Stimulated activated CD8-positive, alpha-beta memory T cell treated with anti-CD3 and anti-CD28 coated beads, Interleukin-15, amount 100 ng/mL, for 24 hours (primary cell): Measurements from ENCODE around the gene ANKRD33B.
"Not testable (repeated sequence)": the region's sequence is repeated elsewhere in the genome, so short reads cannot be mapped to it uniquely, and the experiment has no call there.

Experiments
- DNase-seq: peaks from one replicate; pipeline ENCODE4 v3.0.0-alpha.2; 2020; ENCODE audit warnings: low read depth

ANKRD33B gene

DNA sequence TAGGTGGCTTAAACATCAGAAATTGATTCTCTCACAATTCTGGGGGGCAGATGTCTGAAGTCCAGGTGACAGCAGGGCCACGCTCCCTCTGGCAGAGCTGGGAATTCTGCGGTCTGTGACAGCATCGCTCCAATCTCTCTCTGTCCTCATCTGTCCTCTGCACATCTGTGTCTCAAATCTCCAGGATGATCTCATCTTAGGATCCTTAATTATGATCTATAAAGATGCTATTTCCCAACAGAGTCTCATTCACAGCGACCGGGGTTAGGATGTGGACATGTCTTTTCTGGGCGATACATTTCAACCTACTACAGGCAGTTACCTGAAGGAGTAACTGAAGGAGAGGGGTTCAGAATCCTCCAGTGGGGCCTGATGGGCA is 31.4 kb downstream of the ANKRD33B start:
- DNase-seq = no peak

DNA sequence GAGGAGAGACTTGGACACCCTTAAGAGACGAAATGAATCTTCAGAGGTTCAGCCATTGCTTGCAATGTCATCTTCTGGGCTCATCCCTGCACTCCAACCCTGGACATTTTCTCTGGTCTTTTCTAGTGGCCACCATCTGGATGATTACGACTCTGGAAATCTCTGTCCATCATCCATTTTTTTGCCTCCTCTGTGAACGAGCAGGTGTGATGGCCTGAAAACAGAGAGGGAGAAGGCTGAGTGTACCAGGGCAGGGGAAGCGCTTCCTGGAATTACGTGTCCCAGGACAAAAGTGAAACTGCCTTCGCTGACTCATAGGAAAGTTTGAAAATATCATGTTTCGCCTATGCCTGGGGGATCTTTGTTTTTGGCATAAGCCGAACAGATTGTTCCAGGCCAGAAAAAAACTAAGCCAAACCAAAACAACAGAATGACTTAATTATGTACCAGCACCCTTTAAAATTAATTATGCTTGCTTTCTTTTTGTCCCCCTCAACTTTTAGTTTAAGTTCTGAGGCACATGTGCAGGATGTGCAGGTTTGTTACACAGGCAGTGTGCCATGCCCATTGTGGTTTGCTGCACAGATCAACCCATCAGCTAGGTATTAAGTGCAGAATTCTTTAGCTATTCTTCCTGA is 31.9 kb downstream of the ANKRD33B start:
- no peak for DNase-seq

DNA sequence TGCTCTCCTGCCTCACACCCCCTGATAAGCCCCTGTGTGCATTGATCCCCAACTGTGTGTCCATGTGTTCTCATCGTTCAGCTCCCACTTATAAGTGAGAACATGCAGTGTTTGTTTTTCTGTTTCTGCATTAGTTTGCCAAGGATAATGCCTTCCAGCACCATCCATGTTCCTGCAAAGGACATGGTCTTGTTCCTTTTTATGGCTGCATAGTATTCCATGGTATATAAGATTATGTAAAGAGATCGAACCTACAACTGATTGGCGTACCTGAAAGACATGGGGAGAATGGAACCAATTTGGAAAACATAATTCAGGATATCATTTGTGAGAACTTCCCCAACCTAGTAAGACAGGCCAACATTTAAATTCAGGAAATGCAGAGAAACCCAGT is 32.4 kb downstream of the ANKRD33B start:
- no peak for DNase-seq

DNA sequence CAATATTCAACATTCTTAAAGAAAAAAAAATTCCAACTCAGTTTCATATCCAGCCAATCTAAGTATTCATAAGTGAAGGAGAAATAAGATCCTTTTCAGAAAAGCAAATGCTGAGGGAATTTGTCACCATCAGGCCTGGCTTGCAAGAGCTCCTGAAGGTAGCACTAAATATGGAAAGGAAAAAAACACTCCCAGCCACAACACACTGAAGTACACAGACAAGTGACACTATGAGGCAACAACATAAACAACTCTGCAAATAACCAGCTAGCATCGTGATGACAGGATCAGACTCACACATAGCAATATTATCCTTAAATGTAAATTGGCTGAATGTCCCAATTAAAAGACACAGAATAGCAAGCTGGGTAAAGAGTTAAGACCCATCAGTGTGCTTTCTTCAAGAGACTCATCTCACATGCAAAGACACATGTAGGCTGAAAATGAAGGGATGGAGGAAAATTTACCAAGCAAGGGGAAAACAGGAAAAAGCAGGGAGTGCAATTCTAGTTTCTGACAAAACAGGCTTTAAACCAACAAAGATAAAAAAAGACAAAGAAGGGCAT is 33.1 kb downstream of the ANKRD33B start:
- DNase-seq = no peak

GRCh38 chr5:10599113-10599512 is 35.2 kb downstream of the ANKRD33B start:
- DNase-seq = no peak

- DNase-seq = no peak
These were observed 36.0 kb downstream of the ANKRD33B start for GRCh38 chr5:10599862-10600284.

DNA sequence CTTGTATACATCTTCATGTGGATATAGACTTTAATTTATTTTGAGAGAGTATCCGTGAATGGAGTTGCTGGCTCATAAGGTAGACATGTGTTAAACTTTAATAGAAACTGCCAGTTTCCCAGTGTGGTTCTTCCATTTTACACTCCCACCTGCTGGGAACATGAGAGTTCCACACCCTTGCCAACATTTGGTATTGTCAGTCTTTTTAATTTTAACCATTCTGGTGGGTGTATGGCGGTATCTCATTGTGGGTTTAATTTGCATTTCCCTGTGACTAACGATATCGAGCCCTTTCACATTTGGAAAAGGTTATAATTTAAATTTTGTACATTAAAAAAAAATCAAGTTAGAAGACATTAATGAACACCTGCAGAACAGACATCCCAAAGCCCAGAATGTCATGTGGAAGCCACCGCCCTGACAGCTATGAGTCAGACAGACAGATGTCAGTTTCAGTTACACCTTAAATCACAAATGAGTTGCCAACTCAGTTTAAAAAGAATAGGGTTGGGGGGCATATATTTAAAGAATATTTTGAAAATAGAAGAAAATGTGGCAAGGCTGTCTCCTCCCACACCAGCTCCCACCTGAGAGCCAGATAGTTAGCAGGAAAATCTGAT is 36.9 kb downstream of the ANKRD33B start:
- DNase-seq = no peak

- no peak for DNase-seq
These were observed 37.6 kb downstream of the ANKRD33B start for GRCh38 chr5:10601246-10602030.

- DNase-seq = no peak
These were observed 38.3 kb downstream of the ANKRD33B start for GRCh38 chr5:10602031-10602806.

DNA sequence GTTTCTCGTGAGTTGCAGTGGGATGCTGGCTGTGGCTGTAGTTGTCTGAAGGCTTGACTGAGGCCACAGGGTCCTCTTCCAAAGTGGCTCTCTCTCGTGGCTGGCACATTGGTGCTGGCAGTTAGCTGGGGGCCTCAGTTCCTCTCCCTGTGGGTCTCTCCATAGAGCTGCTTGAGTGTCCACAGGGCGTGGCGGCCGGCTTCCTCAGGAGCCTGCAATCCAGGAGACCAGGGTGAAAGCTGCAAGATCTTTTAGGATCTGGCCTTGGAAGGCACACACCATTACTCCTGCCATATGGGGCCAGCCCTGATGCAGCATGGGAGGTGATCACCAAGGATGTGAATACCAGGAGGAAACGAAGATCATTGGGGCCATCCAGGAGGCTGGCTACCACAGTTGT is 41.1 kb downstream of the ANKRD33B start:
- no peak for DNase-seq

GRCh38 chr5:10606632-10607022 is 42.8 kb downstream of the ANKRD33B start:
- DNase-seq = not testable (repeated sequence)

DNA sequence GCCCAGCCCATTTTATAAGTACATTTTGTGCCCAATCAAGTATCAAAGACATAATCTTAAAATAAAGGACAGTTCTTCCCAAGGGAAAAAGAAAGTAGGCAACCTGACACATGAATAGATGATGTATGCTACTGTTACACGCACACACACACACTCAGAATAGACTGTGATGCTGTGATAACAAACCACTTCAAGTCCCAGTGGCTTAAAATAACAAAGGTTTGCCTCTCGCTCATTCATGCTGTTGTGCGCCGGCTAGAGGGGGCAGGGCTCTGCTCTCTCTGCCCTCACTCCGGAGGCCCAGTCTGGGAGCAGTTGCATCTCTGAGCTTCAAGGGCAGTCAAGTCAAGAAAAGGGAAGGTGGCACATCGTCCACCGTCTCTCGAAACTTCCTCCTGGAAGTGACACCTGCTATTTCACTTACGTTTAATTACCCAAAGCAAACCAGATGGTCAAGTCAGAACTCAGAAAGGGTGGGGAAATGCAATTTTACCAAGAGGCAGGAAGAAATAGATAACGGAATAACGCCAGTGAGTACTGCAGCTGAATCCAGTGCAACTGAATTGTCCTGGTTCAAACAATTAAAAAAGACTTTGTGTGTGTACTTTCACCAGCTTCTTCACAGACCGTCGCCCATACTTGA is 43.3 kb downstream of the ANKRD33B start:
- no peak for DNase-seq

- no peak for DNase-seq
These were observed 43.8 kb downstream of the ANKRD33B start for GRCh38 chr5:10607666-10608073.

- DNase-seq = not testable (repeated sequence)
These were observed 44.2 kb downstream of the ANKRD33B start for GRCh38 chr5:10608081-10608480.

- no peak for DNase-seq
These were observed 46.2 kb downstream of the ANKRD33B start for GRCh38 chr5:10610058-10610457.

DNA sequence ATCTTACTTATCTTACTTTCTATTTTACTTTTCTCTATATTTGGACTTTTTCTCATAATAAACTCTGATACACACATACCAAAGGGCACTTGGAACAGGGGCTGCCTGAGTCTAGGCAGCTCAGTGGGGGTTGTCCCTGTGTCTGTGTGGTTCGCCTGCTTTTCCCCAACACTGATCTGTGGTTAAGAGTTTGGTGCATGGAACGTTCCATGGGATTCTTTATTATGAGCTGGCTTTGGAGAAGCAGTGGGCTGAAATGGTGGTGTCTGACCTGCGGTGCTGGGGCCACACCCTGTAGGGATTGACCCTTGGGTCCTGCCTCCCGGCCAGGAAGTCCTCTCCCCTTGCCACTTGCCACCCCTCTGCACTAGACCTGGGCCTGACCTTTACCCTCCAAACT is 47.4 kb downstream of the ANKRD33B start:
- no peak for DNase-seq

DNA sequence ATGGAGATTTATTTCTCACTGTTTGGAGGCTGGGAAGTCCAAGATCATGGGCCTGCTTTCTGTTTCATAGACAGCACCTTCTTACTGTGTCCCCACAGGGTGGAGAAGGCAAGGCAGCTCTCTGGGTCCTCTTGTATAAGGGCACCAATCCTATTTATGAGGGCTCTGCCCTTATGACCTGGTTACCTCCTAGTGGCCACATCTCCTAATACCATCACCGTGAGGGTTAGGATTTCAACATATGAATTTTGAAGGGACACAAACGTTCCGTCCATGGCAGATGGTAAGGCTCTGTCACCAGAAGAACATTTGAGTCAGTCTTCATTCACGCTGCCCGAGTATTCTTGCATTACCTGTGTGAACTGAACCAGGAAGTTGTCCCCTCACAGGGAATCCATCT is 48.4 kb downstream of the ANKRD33B start:
- DNase-seq = no peak

- no peak for DNase-seq
These were observed 51.8 kb downstream of the ANKRD33B start for GRCh38 chr5:10615693-10616092.

DNA sequence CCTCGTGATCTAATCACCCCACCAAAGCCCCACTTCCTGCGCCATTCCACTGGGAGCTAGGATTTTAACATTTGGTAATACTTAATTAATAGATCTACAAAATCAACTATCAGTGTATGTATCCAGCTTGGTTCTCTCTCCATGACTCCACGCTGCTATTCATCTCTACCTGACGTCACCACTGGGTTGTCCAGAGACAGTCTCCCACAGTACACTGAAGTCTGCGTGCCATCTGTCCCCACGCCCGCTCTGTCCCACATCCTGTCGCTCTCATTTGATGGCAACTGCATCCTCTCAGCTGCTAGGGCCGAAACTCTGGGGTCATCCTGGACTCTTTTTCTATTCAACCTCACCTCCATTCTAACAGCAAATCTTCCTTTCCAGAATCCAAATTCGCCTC is 53.2 kb downstream of the ANKRD33B start:
- no peak for DNase-seq

DNA sequence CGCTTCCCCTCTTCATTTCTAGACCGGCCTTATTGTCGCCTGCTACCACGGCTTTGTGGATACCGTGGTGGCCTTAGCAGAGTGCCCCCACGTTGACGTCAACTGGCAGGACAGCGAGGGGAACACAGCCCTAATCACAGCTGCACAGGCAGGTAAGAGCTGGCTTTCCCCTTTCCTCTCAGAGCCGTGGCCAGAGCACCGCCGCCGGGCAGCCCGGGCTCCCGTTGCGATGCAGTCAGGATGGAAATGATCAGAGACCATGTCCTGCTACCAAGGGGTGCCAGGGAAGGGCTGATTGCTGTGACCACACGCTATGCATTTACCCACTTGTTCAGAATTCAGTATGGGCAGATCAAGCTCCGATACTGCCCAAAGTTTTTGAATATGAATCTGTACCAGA is 54.4 kb downstream of the ANKRD33B start:
- DNase-seq = no peak

DNA sequence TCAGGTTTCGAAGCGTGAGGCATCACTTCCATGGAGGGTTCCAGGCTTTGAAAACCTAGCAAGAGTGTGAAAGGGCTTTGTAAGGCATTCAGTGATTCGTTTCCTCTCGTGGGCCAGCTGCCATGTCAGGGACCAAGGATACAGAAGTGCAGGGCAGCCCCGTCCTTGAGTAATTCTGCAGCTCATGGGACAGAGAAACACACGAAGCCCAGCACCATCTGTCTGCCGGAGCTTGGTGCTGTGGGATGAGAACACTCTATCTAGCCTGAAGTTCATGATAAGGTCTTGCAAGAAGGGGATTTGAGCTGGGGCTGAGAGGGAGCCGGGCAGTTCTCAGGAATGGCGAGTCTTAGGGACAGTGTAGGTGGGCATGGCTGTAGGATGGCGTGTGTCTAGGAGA is 55.8 kb downstream of the ANKRD33B start:
- DNase-seq = no peak

DNA sequence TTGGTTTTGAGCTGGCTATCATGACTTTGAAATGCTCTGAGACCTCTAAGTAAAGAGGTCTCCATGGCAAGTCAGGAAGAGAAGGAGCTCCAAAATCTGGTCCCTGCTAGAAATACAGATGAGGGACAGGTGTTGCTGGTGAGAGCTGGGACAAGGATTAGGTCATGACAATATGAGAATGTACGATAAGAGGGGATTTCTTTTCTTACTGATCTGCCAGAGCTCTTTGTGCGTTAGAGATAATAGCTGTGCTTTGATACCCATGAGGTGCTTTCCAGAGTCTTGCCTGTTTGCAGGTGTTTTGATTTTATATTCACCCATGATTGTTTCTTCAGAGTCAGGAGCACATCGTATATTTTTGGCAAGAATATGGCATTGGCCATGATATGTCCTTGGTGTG is 56.5 kb downstream of the ANKRD33B start:
- DNase-seq = no peak
